Tongue (tissue), 2 donors: Measurements from ENCODE around the gene AKAP7. TPM values are rescaled to one million over a fixed set of nuclear protein-coding genes. Genes with fewer than 3 reads are reported as not detected.
"Not testable (repeated sequence)": the region's sequence is repeated elsewhere in the genome, so short reads cannot be mapped to it uniquely, and the experiment has no call there.

Experiments
- DNase-seq: peaks from one replicate; pipeline ENCODE4 v3.0.0-alpha.2; 2015
- total RNA-seq: library from RNA; depleted of rRNA; stranded (reverse); fragments of >200 nt; gene quantifications from one replicate; pipeline ENCODE4 v1.2.3, GENCODE V29; 2014

AKAP7 gene
- total RNA-seq, 1 donor from 2014 or later: 20.3 TPM

DNA sequence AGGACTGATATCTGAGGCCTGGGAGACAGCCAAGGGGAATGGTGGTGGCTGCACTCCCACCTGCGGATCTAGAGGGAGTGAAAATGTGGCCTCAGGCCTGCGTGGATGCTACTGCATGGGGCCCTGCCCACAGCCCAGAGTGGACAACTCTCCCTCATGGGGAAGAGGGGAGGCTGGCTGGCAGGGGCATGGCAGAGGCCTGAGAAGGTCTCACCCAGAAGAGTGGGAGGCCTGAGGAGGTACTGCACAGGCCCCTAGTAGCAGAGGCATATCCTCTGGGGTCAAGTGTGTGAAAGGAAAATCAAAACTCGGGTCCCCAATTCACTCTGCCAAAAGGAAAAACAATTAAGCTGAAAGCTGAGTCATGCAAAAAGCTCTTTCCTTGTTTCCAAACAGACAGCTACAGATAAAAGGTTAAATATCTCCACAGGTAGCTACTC lies 158.2 kb downstream of the AKAP7 start:
- no peak for DNase-seq

DNA sequence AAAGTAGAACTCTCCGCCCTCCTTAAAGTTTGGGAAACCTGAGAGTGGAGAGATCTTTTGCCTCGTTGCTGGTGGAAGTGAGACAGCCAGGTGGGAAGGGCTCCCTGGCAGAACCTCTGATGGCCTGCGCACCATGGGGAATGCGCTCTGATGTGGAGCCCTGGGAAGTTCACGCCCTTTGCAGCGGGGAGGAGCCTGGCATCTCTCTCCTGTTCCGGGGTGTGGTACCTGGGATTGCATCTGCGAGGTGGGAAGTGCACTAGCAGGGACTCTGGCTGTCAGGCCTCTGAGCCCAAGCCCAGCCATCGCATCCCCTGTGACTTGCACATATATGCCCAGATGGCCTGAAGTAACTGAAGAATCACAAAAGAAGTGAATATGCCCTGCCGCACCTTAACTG lies 159.8 kb downstream of the AKAP7 start:
- no peak for DNase-seq

DNA sequence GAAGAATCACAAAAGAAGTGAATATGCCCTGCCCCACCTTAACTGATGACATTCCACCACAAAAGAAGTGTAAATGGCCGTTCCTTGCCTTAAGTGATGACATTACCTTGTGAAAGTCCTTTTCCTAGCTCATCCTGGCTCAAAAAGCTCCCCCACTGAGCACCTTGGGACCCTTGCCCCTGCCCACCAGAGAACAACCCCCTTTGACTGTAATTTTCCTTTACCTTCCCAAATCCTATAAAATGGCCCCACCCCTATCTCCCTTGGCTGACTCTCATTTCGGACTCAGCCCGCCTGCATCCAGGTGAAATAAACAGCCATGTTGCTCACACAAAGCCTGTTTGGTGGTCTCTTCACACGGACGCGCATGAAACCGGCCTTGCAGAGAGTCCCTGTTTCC lies 165.6 kb downstream of the AKAP7 start:
- not testable (repeated sequence) for DNase-seq

DNA sequence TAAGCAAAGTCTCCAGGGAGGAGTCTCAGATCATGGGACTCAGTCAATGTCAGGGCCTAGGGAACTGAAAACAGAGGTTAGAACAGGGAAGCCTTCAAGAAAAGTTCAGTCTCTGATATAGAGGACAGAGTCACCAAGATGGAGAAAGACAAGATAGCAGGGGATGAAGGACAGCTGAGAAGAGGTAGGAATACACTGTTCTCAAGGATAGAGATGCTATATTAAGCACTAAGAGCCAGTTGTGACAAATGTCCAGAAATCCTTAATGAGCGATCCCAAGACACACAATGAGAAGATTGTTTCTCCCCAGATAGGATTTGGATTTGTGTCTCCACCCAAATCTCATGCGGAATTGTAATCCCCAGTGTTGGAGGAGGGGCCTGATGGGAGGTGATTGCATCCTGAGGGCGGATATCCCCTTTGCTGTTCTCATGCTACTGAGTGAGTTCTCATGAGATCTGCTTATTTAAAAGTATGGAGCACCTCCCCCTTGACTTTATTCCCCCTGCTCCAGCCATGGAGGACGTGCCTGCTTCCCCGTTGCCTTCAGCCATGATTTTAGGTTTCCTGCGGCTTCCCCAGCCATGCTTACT lies 168.2 kb downstream of the AKAP7 start:
- no peak for DNase-seq

DNA sequence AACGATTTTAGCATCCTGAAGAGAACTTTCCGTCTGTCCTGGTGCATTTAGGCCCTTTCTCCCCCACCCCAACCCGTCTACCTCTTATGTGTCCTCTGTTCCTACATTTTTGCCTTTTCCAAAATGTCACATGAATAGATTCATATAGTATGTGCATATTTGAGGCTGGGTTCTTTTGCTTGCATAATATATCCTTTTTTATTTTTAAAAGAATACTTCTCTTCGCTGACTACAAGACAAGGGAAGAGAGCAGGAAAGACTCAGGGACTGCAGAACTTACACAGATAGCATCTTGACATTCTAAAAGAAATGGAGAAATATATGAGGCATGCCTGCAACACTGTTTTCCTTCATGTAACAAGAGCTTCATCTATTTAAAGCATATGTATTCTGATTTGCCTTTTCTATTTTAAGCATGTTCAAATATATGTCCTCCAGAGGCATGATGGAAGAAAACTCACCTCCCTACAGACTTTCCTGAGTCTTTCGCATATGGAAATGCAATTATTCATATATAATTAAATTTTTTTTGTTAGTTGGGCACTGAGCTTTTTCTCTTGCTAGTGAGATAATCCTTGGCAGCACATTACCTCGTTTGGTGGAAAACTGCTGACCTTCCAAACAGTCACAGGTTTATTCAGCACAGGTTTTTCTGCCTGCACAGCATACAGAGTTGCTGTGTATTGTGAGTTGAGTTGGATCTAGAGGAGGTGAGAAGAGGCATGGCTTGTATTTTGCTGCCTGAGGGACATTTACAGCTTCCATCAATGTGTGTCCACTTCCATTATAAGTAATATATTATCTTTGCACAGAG lies 170.0 kb downstream of the AKAP7 start:
- DNase-seq: peak; percentile 11

DNA sequence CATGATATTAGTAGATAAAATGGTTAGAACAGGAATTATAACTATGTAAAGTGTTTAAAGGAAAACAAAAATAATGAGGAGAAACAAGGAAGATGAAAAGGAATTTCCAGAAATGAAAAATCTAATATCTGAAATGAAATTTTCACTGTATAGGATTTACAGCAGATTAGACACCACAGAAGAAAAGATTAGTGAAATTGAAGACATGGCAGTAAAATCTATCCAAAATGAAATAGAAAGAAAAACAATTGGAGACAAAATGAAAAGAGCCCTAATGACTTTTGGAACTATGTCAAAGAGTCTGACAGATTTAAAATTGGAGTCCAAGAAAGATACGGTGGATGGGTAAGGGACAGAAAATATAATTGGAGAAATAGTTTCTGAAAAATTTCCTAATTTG lies 174.2 kb downstream of the AKAP7 start:
- DNase-seq: no peak

DNA sequence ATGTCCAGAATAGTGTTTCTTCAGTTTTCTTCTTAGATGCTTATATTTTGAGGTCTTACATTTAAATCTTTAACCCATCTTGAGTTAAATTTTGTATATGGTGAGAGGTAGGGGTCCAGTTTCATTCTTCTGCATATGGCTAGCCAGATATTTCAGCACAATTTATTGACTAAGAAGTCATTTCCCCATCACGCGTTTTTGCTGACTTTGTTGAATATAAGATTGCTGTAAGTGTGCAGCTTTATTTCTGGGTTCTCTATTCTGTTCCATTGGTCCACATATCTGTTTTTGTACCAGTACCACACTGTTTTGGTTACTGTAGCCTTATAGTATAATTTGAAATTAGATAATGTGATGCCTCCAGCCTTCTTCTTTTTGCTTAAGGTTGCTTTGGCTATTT lies 179.6 kb downstream of the AKAP7 start:
- no peak for DNase-seq

DNA sequence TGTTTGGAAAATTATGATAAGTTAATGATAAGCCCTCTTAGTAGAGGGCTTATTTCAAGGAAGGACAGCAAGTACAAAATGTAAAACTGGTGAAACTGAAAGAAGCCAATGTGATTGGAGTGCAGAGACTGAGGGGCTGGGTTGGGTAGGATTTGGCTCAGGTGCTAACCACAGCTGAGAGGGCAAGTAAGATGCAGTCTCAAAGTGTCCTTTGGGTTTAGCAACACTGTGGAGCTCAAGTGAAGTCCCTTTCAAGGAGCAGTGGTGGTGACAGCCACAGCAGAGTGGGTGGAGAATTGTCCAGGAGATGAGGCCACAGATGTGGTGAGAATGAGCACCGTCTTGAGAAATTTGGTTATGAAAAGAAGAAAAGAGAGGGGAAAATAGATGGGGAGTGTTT lies 181.4 kb downstream of the AKAP7 start:
- DNase-seq: no peak

DNA sequence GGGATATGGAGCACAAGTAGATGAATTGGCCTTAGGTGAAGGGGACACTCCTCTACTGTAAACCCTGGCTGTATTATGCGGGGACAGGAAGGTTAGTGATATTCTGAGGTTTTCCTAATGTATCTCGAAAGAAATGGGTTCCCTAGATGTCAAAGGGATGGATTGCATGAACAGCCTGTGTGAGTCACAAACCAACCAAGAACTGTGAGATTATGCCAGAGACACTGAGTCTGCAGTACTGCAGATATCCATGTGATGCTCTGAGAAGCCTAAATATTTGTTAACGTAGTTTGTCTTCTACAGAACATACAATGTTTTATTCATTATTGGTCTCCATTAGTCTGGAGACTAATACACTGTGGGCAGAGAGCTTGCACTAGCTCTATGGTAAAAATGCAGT lies 182.2 kb downstream of the AKAP7 start:
- no peak for DNase-seq

DNA sequence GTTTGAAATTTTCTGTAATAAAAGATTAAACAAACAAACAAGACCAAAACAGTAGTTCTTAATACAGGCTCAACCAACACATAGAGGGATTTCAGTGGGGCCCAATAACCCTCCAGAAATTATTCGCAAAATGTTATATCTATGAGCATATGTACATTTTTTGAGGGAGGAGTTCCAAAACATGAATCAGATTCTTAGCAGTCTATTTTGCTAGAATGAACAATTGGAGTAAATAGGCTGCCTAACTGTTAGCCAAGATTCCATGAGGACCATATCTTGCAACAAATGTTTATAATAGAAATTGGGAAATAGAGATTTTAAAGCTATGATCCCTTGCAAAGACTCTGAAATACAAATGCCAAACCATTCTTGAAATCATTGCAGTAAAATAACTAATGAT lies 186.3 kb downstream of the AKAP7 start:
- no peak for DNase-seq

DNA sequence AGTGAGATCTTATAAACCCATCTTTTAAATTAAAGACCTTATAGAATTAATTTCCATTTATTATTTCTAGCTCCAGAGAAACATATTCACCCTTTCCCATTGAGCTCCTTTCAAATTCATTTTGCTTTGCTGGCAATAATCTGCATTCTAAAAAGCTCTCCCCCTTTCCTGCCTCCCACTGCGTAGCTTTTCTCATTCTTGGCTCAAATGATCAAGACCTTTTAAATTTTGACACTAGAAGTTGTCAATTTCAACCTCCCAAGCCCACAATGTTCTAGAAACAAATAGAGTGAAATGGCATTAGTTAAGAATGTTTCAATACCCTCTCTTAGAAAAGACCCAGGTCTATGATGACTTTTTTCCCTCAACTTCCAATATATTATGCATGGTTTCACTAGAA lies 186.9 kb downstream of the AKAP7 start:
- DNase-seq: no peak

DNA sequence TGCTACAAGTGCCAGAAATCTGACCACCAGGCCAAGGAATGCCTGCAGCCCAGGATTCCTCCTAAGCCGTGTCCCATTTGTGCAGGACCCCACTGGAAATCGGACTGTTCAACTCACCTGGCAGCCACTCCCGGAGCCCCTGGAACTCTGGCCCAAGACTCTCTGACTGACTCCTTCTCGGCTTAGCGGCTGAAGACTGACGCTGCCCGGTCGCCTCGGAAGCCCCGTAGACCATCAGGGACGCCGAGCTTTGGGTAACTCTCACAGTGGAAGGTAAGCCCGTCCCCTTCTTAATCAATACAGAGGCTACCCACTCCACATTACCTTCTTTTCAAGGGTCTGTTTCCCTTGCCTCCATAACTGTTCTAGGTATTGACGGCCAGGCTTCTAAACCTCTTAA lies 190.4 kb downstream of the AKAP7 start:
- DNase-seq: not testable (repeated sequence)

DNA sequence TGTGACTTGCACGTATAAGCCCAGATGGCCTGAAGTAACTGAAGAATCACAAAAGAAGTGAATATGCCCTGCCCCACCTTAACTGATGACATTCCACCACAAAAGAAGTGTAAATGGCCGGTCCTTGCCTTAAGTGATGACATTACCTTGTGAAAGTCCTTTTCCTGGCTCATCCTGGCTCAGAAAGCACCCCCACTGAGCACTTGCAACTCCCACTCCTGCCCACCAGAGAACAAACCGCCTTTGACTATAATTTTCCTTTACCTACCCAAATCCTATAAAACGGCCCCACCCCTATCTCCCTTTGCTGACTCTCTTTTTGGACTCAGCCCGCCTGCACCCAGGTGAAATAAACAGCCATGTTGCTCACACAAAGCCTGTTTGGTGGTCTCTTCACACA lies 193.5 kb downstream of the AKAP7 start:
- not testable (repeated sequence) for DNase-seq

DNA sequence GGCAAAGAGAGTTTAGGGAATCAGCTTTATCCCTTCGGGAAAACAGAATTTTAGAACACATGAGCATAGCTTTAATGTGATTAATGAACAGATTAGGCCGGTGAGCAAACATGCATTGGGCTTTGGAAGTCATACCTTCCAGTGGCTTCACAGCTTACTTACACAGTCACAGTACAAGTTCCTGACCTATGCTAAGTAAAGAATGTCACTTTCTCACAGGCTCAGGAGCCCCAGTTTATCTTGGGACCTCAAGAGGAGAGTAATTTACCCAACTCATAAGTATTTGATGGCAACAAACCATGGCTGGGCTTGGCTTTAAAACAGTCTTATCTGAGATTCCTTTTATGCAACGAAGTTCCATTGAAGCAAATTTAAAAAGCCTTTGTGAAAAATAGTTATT lies 195.9 kb downstream of the AKAP7 start:
- DNase-seq: no peak

DNA sequence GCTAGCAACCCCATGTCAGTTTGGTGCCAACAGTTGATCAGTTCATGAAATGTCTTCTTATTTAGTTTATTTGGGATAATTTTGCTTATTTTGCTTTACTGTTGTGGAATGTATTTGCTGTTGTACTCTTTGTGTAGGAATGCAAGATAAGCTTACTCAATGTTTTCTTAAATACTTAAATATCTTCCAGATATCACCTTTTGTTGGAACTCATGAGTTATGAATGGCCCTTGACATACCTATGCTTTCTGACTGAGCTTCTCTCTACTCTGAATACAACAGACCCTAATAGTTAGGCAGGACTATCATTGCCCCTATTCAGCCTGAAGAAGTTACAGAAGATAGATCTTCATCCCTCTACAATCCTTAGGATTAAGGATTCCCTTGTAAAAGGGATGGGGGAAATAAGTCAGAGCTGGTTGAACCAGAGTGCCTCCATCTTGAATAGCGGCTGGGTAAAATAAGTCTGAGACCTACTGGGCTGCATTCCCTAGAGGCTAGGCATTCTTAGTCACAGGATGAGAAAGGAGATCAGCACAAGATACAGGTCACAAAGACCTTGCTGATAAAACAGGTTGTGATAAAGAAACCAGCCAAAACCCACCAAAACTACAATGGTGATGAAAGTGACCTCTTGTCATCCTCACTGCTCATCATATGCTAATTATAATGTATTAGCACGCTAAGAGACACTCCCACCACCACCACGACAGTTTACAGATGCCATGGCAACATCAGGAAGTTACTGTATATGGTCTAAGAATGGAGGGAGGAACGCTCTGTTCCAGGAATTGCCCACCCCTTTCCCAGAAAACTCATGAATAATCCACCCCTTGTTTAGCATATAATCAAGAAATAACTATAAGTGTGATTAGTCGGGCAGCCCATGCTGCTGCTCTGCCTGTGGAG lies 196.9 kb downstream of the AKAP7 start:
- DNase-seq: no peak

Other genes with a start within 250 kb of the AKAP7 start
- gene EPB41L2, start 72.2 kb upstream of the AKAP7 start, total RNA-seq: 208 TPM